Tibial nerve (tissue), 4 donors: Measurements from ENCODE around the gene LRRN4CL. TPM values are rescaled to one million over a fixed set of nuclear protein-coding genes. Genes with fewer than 3 reads are reported as not detected.
A peak's percentile ranks its signal among the peaks of the same experiment; 100 is the strongest.

Experiments
- DNase-seq, 2 donors: peaks; one replicate each; pipeline ENCODE4 v3.0.0-alpha.2; 2019; ENCODE audit warnings: low spot score in 2 of 2
- H3K27ac ChIP-seq, 4 donors: fragments of 200-600 bp; sonication (generic) in 3 of 4; one replicate each; pipeline ENCODE4 v1.5.1; 2017 to 2019; ENCODE audit warnings: mild to moderate bottlenecking in 1 of 4
- H3K27me3 ChIP-seq, 2 donors: fragments of 200-600 bp; sonication (generic) in 1 of 2; one replicate each; pipeline versions ENCODE4 v1.5.1 to v1.6.0; 2017 to 2019
- H3K36me3 ChIP-seq, 3 donors: fragments of 200-600 bp; sonication (generic); one replicate each; pipeline ENCODE4 v1.5.1; 2018 to 2019
- H3K4me1 ChIP-seq, 4 donors: fragments of 200-600 bp; sonication (generic) in 3 of 4; one replicate each; pipeline ENCODE4 v1.5.1; 2017 to 2019
- H3K4me3 ChIP-seq, 4 donors: fragments of 200-600 bp; sonication (generic) in 3 of 4; one replicate each; pipeline ENCODE4 v1.5.1; 2017 to 2019; ENCODE audit warnings: mild to moderate bottlenecking in 1 of 4, moderate library complexity in 1 of 4
- H3K9me3 ChIP-seq, 4 donors: fragments of 200-600 bp; sonication (generic) in 3 of 4; one replicate each; pipeline ENCODE4 v1.5.1; 2017 to 2019
- CTCF ChIP-seq, 5 experiments: fragments of 200-600 bp in 3 of 5; fragments of 450-650 bp in 2 of 5; sonication (generic) in 3 of 5; IDR thresholded peaks; one replicate each; pipeline ENCODE4 v1.5.1; 2016 to 2019; ENCODE audit warnings: antibody characterized with exemption in 5 of 5, mild to moderate bottlenecking in 3 of 5, moderate library complexity in 2 of 5
- EP300 ChIP-seq, 2 donors: sonication (generic); formaldehyde crosslinking; IDR thresholded peaks; one replicate each; pipeline ENCODE4 v1.6.1; 2017; ENCODE audit warnings: antibody characterized with exemption in 2 of 2, mild to moderate bottlenecking in 1 of 2
- POLR2A ChIP-seq, 2 donors: fragments of 450-650 bp; IDR thresholded peaks; one replicate each; pipeline ENCODE4 v1.6.1; 2017; ENCODE audit warnings: antibody characterized with exemption in 2 of 2, mild to moderate bottlenecking in 2 of 2, moderate library complexity in 2 of 2
- WGBS, 2 donors: methylation state at CpG; one replicate each; pipeline ENCODE4 v1.1.5; 2018; 5-methylcytosine and 5-hydroxymethylcytosine counted together
- total RNA-seq, 4 donors: library from RNA; depleted of rRNA; stranded (reverse); fragments of >200 nt; gene quantifications; one replicate each; pipeline ENCODE4 v1.1.0, GENCODE V29; 2016

The LRRN4CL gene
- total RNA-seq, 4 donors from 2014 or later: 44.6 to 64.8 (median 48.4) TPM

- no peak overlapping the region for H3K4me3 ChIP-seq
- WGBS, 2 donors: 82 to 87% methylated on average over 6 of the region's 6 CpGs
- no peak for DNase-seq
- no peak overlapping the region for H3K27ac ChIP-seq
- H3K36me3 ChIP-seq: peaks cover 0 to 51% (median 4%) of the 10 kb centered on the region in 3 donors
- no peak for TF ChIP-seq POLR2A (IDR thresholded peaks at IDR 0.05)
- no peak for TF ChIP-seq EP300 (IDR thresholded peaks at IDR 0.05)
- TF ChIP-seq CTCF (IDR thresholded peaks at IDR 0.05): no peak
- H3K9me3 ChIP-seq: no peaks in the 10 kb centered on the region
- H3K4me1 ChIP-seq: peaks cover 0 to 51% (median 28%) of the 10 kb centered on the region in 4 donors
- H3K27me3 ChIP-seq: no peaks in the 10 kb centered on the region
Measured at GRCh38 chr11:62647609-62648005, 41.7 kb downstream of the LRRN4CL start.

- H3K9me3 ChIP-seq: no peaks in the 10 kb centered on the region
- TF ChIP-seq EP300 (IDR thresholded peaks at IDR 0.05): no peak
- TF ChIP-seq POLR2A (IDR thresholded peaks at IDR 0.05): no peak
- TF ChIP-seq CTCF (IDR thresholded peaks at IDR 0.05): no peak
- peaks cover 0 to 47% (median 23%) of the 10 kb centered on the region in 4 donors for H3K4me1 ChIP-seq
- no peak for DNase-seq
- H3K27me3 ChIP-seq: no peaks in the 10 kb centered on the region
- 45 to 65% methylated on average over 22 to 32 of the region's 32 CpGs for WGBS, 2 donors
- peak overlapping the region in 2 of 4 donors; percentile 87 to 90 for H3K4me3 ChIP-seq
- H3K27ac ChIP-seq: peak overlapping the region in 2 of 4 donors; percentile 66 to 96
- H3K36me3 ChIP-seq: peaks cover 0 to 56% (median 4%) of the 10 kb centered on the region in 3 donors
Measured at GRCh38 chr11:62646825-62647608, 42.3 kb downstream of the LRRN4CL start.

- Histone ChIP-seq H3K4me1 (peaks cover 0 to 47% (median 16%) of the 10 kb centered on the region in 4 donors), H3K9me3 (no peaks in the 10 kb centered on the region), H3K4me3 (peak within 1 kb of the TSS; percentile 87 to 99 (median 90)), H3K36me3 (peaks cover 0 to 59% (median 4%) of the 10 kb centered on the region in 3 donors), H3K27me3 (no peaks in the 10 kb centered on the region), H3K27ac (peak within 1 kb of the TSS; percentile 72 to 98 (median 95))
- peak; percentile 100 for DNase-seq
- 1% methylated on average over 49 to 72 of the region's 73 CpGs for WGBS, 2 donors
- TF ChIP-seq EP300 (IDR thresholded peaks at IDR 0.05) (peak; percentile 74 to 88), POLR2A (IDR thresholded peaks at IDR 0.05) (peak; percentile 55 to 78), CTCF (IDR thresholded peaks at IDR 0.05) (peak in 1 of 5 experiments; percentile 17)
Measured at GRCh38 chr11:62645946-62646824, 43.1 kb downstream of the LRRN4CL start, which contains the start of gene GANAB. TSS of gene GANAB (minus strand) at chr11:62646613. CDS start at chr11:62646599, 14 bp downstream.

- Histone ChIP-seq H3K27me3 (no peaks in the 10 kb centered on the region), H3K36me3 (peaks cover 0 to 59% (median 4%) of the 10 kb centered on the region in 3 donors), H3K4me1 (peaks cover 0 to 44% (median 15%) of the 10 kb centered on the region in 4 donors), H3K27ac (peak overlapping the region; percentile 72 to 98 (median 95)), H3K9me3 (no peaks in the 10 kb centered on the region), H3K4me3 (peak overlapping the region; percentile 87 to 99 (median 90))
- TF ChIP-seq CTCF (IDR thresholded peaks at IDR 0.05) (no peak), POLR2A (IDR thresholded peaks at IDR 0.05) (no peak), EP300 (IDR thresholded peaks at IDR 0.05) (no peak)
- DNase-seq: no peak
- WGBS, 2 donors: 10 to 11% methylated on average over 11 of the region's 11 CpGs
Measured at GRCh38 chr11:62645671-62645945, 43.7 kb downstream of the LRRN4CL start.
